ENCODE results near the gene POLA2. TPM values are rescaled to one million over a fixed set of nuclear protein-coding genes. Genes with fewer than 3 reads are reported as not detected.

Gene POLA2
- total RNA-seq, 4 donors from 2014 or later = 3.1 to 14.1 (median 10.4) TPM

GRCh38 chr11:65292890-65293289, 31.1 kb downstream of the POLA2 start:
- DNase-seq = no peak
- H3K27me3 ChIP-seq = no peaks in the 10 kb centered on the region
- H3K4me3 ChIP-seq = no peak overlapping the region
- intact Hi-C loops (cut with DNase I) = no loop called here
- WGBS, 2 donors = 57 to 62% methylated on average over 5 of the region's 5 CpGs
- H3K4me1 ChIP-seq = peaks cover 22 to 92% (median 56%) of the 10 kb centered on the region in 3 donors
- H3K36me3 ChIP-seq = peaks cover 0 to 66% (median 0%) of the 10 kb centered on the region in 3 donors
- TF ChIP-seq, protein P1, sequence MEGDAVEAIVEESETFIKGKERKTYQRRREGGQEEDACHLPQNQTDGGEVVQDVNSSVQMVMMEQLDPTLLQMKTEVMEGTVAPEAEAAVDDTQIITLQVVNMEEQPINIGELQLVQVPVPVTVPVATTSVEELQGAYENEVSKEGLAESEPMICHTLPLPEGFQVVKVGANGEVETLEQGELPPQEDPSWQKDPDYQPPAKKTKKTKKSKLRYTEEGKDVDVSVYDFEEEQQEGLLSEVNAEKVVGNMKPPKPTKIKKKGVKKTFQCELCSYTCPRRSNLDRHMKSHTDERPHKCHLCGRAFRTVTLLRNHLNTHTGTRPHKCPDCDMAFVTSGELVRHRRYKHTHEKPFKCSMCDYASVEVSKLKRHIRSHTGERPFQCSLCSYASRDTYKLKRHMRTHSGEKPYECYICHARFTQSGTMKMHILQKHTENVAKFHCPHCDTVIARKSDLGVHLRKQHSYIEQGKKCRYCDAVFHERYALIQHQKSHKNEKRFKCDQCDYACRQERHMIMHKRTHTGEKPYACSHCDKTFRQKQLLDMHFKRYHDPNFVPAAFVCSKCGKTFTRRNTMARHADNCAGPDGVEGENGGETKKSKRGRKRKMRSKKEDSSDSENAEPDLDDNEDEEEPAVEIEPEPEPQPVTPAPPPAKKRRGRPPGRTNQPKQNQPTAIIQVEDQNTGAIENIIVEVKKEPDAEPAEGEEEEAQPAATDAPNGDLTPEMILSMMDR (IDR thresholded peaks at IDR 0.05) = no peak
- no peak for TF ChIP-seq POLR2A (IDR thresholded peaks at IDR 0.05)
- H3K27ac ChIP-seq = peak overlapping the region; percentile 75 to 94 (median 88)
- no peaks in the 10 kb centered on the region for H3K9me3 ChIP-seq

- intact Hi-C loops (cut with DNase I) = no loop called here
- no peak for DNase-seq
- H3K36me3 ChIP-seq = peaks cover 0 to 62% (median 0%) of the 10 kb centered on the region in 3 donors
- H3K27me3 ChIP-seq = no peaks in the 10 kb centered on the region
- H3K4me3 ChIP-seq = peak overlapping the region in 2 of 4 donors; percentile 0 to 28
- peaks cover 22 to 97% (median 66%) of the 10 kb centered on the region in 3 donors for H3K4me1 ChIP-seq
- no peaks in the 10 kb centered on the region for H3K9me3 ChIP-seq
- TF ChIP-seq, protein P1 (IDR thresholded peaks at IDR 0.05) = no peak
- no peak for TF ChIP-seq POLR2A (IDR thresholded peaks at IDR 0.05)
- 78 to 88% methylated on average over 10 of the region's 10 CpGs for WGBS, 2 donors
- peak overlapping the region; percentile 75 to 94 (median 88) for H3K27ac ChIP-seq
Measured at GRCh38 chr11:65293909-65294381, 32.2 kb downstream of the POLA2 start.

GRCh38 chr11:65295001-65295400, 33.2 kb downstream of the POLA2 start:
- no peak for DNase-seq
- peaks cover 22 to 94% (median 67%) of the 10 kb centered on the region in 3 donors for H3K4me1 ChIP-seq
- no peak for TF ChIP-seq POLR2A (IDR thresholded peaks at IDR 0.05)
- TF ChIP-seq, protein P1 (IDR thresholded peaks at IDR 0.05) = no peak

GRCh38 chr11:65295571-65296341, 34.0 kb downstream of the POLA2 start:
- Histone ChIP-seq H3K4me1 (peaks cover 17 to 89% (median 62%) of the 10 kb centered on the region in 3 donors), H3K27ac (peak overlapping the region; percentile 44 to 94 (median 88)), H3K27me3 (no peaks in the 10 kb centered on the region), H3K4me3 (no peak overlapping the region), H3K36me3 (peaks cover 0 to 52% (median 0%) of the 10 kb centered on the region in 3 donors), H3K9me3 (no peaks in the 10 kb centered on the region)
- intact Hi-C loops (cut with DNase I) = no loop called here
- no peak for DNase-seq
- 89 to 92% methylated on average over 7 to 8 of the region's 11 CpGs for WGBS, 2 donors
- no peak for TF ChIP-seq POLR2A (IDR thresholded peaks at IDR 0.05)
- TF ChIP-seq, protein P1 (IDR thresholded peaks at IDR 0.05) = no peak

More at GRCh38 chr11:65295001-65295400, 33.2 kb downstream of the POLA2 start:
- H3K9me3 ChIP-seq = no peaks in the 10 kb centered on the region
- intact Hi-C loops (cut with DNase I) = no loop called here
- H3K36me3 ChIP-seq = peaks cover 0 to 52% (median 0%) of the 10 kb centered on the region in 3 donors
- H3K27me3 ChIP-seq = no peaks in the 10 kb centered on the region
- WGBS, 2 donors = 74 to 90% methylated on average over 4 to 10 of the region's 11 CpGs
- peak overlapping the region; percentile 44 to 94 (median 88) for H3K27ac ChIP-seq
- H3K4me3 ChIP-seq = peak overlapping the region in 1 of 4 donors; percentile 28

GRCh38 chr11:65297026-65297672, 35.4 kb downstream of the POLA2 start:
- H3K36me3 ChIP-seq = peaks cover 0 to 52% (median 0%) of the 10 kb centered on the region in 3 donors
- no peak for DNase-seq
- H3K27me3 ChIP-seq = no peaks in the 10 kb centered on the region
- intact Hi-C loops (cut with DNase I) = no loop called here
- 72 to 76% methylated on average over 9 to 12 of the region's 12 CpGs for whole genome bisulfite sequencing, 2 donors
- peaks cover 14 to 86% (median 53%) of the 10 kb centered on the region in 3 donors for H3K4me1 ChIP-seq
- H3K27ac ChIP-seq = peak overlapping the region; percentile 44 to 94 (median 88)
- TF ChIP-seq, protein P1 (IDR thresholded peaks at IDR 0.05) = no peak
- no peak for TF ChIP-seq POLR2A (IDR thresholded peaks at IDR 0.05)
- no peak overlapping the region for H3K4me3 ChIP-seq
- no peaks in the 10 kb centered on the region for H3K9me3 ChIP-seq

Measured in esophagus squamous epithelium (tissue), 5 donors.